ENCODE measurements around the gene IGF1.
A peak's percentile ranks its signal among the peaks of the same experiment; 100 is the strongest.

IGF1 gene

GRCh38 chr12:102487226-102487625 lies 6.9 kb upstream of the IGF1 start:
- no peak for DNase-seq

DNA sequence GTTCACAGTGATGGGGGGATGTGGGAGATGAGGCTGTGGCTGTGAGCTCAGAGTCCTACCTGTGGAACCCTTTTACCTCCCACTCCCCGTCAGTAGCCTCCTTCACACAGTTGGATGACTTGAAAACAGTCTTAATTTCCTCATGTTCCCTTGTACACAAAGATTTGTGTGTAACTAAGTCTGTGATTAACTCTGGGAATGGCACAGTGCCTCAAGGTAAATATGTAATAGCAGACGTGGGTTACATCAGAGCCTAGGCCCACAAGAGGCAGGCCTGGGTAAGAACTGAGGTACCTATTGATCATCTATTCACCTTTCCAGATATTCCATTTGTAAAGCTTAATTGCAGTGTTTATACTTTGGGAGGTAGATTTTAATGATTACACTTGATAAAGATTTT lies 5.8 kb upstream of the IGF1 start:
- no peak for DNase-seq

DNA sequence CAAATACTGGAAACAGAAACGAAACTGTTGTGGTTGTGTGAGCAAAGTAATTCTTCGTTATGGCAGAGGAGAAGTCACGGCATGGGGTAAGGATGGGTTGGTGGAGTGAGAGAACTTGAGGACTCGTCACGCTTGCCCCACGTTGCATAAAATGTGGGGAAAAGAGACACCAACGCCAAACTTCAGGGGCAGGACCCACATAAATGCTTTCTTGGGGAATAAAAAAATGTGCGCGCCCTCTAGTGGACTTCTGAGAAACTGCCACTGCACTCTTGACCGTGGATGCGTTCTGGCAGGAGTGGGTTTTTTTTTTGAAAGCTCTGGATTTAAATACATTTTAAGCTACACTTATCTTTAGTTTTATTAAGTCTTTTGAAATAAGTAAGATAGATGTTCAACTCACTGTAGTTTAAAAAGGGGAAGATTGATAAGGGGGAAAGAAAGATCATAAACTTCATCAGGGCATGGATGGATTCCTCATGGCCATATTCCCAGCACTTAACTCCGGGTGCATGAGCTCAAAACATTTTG lies 4.1 kb upstream of the IGF1 start:
- peak; percentile 22 to 53 for DNase-seq

DNA sequence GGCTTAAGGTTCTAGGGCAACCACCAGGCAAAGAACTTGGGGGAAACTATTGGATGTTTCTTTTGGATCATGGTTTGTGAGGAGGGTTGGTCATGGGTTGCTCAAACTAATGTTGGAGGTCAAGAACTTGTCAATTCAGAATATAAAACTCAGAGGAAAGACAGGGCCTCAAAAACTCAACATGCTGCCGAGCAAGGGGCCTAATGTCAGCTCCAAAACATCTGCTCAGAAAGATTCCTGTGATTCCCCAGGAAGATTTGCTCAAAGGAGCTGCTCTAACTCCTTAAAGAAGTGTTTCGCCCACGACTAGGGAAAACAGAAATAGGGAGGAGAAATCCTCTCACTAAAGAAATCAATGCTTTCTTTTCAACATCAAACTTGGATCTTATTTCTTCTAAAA lies 3.7 kb upstream of the IGF1 start:
- no peak for DNase-seq

DNA sequence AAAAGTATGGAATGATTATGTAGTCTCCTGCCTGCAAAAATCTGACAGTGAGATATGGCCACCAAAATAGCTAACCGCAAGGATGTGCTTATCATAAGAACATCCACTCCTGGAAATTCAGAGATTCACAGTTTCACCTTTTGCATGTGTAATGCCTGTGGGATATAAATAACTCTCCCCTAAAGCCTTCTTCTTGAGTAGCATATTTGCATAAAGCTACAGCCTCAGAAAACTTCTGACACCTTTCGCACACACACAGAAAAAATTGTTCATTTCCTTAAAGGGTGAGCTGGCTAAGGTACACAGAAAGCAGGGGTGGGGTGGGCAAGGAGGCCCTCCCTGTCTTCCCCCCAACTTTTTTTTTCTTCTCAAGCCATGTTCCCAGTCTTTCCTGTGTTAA lies 3.1 kb upstream of the IGF1 start:
- no peak for DNase-seq

GRCh38 chr12:102481705-102482425 lies 1.5 kb upstream of the IGF1 start:
- DNase-seq, result no peak

DNA sequence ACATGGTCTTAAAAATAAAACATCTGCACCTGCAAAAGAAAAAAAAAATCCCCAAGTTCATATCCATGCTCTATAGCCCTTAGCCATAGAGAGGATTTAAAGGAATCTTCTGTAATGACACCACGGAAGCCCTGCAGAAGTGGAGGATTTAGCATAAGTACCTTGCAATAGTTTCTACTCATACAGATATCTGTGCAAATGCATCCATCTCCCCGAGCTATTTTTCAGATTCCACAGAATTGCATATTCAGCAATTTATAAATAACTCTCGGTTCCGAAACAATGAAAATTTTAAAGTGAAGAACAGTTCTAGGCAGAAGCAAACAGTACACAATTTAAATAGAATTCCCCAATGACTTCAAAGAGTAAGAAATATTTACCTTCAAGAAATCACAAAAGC lies 424 bp downstream of the IGF1 start:
- no peak for DNase-seq

- DNase-seq, result no peak
Measured at GRCh38 chr12:102479099-102479885, 1.1 kb downstream of the IGF1 start.

DNA sequence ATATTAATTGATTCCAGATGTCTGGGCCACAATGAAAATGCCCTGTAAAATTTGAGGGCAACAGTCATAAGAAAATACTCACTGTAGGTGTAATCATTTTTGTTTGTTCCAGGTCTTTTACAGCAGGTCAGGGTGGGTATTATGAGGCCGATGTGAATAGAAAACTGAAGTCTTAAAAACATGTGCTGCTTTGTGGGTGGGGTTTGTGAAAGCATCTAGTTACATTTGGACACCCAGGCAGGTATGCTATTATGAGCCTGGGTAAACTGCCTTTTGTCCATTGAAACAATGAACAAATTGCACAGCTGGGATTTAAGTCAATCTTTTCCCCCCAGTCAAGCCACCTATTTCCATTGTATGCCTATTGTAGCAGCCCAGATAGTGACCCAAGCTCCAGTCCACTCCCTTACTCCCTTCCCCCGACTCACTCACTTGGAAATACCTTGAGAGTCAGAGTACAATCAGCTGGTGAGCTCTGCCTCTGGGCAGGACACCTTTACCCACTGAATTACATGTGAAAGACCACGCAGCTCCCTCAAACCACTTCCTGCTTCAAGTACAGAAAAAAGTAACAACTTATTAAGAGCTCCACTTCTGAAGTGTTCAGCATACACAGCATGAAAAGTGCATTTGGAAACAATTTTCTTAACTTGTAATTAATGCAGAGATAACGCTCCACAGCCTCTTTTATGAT lies 1.8 kb downstream of the IGF1 start:
- no peak for DNase-seq

- DNase-seq, result no peak
Measured at GRCh38 chr12:102475355-102475754, 5.0 kb downstream of the IGF1 start.

GRCh38 chr12:102474438-102475064 lies 5.8 kb downstream of the IGF1 start:
- DNase-seq, result no peak

GRCh38 chr12:102472496-102472895 lies 7.9 kb downstream of the IGF1 start:
- DNase-seq, result no peak

GRCh38 chr12:102471556-102471955 lies 8.8 kb downstream of the IGF1 start:
- no peak for DNase-seq

DNA sequence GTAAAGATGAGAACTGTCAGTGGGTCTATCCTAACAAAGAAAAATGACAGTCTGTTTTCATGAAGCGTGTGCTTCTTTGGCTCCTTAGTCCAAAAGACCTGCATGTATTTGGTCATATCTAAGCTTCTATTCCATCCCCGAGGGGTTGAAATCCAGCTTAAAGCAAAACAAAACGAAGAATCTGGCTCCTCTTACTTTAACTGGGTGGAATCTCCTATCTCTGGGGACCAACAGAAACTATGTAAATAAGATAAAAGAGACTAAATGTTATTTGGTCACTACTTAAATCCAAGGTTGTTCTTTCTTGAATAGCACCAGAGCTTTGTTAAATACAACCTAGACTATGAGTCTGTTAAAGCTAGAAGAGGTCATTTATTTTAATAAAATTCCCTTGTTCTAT lies 9.4 kb downstream of the IGF1 start:
- DNase-seq, result no peak

DNA sequence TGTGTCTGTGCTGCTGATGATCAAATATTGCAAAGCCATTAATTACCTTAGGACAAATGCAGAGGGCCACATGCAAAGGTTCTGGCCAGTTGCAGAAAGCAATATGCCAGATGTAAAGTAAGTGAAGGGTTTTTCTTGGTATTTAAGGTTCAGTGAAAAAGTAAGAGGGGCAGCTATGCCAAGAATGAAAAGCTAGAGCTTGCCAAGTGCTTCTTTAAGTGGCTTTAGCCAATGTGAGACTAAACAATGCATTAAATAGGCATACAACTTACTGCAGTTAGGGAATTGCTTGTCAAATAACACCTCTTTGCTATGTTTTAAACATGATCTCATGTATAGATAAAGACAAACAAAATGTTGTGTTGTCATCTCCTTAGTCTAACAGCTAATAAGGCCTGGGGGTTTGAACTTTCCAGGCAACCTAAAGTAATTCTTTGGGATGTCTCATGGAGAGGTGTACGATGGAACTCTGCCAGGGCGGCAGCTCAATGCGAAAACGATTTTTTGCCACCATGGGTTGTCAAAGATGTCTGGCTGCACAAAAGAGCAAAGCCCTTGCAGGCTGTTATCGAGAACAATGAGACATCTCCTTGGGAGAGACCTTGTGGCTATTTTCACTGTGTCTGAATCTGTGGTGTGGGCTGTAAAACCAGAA lies 12.0 kb downstream of the IGF1 start:
- no peak for DNase-seq

- no peak for DNase-seq
Measured at GRCh38 chr12:102465762-102466560, 14.4 kb downstream of the IGF1 start.

DNA sequence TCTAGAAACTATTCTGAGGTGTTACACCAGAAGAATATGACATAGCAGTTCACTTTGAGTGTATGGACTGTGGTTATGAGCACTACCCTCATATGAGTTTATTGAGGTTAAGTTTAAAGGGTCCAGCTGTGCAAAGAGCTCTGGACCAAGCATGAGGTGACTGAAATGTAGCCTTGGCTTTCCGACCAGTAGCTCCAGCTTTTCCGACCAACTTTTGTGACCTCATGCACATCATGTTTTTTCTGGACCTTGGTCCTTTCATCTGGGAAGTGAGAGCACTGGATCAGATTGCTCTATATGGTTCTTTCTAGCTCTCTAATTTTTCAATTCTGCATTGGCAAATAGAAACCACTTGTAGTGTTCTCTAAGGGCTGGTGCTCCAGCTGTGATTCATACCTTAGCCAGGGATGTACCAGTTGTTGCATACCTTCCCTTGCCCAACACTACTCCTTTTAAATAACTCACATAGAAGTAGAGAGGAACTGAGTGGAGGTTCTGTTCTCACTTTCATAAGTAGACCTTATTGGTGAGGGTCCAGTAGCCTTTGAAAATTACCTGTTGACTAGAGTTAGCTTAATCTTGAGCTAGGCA lies 16.6 kb downstream of the IGF1 start:
- no peak for DNase-seq

DNA sequence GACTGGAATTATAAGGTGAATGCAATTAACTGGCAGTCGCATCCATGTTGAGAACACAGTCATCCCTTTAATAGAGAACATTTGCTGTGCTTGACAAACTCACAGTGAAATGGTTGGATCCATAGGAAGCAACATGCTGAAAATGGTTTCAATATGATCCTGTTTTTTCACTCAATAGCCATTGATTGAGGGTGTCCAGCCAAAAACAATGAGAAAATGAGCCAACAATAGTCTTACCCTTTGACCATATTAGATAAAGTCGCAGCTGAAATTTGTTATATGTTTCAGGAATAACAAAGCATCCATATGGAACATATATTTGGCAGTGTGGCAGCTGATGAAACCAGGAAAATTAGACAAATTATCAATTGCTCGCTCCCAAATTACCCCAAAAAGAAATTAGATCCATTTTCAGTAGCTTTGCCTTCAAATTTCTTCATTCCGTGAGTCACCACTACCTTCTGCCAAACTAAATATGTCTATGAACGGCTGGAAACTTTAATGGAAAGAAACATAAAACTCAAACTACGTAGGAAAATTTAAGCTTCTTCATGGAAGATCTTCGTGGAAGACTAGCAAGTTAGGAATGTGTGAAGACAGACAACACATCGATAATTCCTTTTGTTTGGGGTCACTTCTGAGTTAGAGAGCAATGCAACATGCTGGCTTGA lies 17.4 kb downstream of the IGF1 start:
- no peak for DNase-seq

- DNase-seq, result no peak
Measured at GRCh38 chr12:102462386-102462785, 18.0 kb downstream of the IGF1 start.

GRCh38 chr12:102461501-102461900 lies 18.9 kb downstream of the IGF1 start:
- DNase-seq, result no peak

DNA sequence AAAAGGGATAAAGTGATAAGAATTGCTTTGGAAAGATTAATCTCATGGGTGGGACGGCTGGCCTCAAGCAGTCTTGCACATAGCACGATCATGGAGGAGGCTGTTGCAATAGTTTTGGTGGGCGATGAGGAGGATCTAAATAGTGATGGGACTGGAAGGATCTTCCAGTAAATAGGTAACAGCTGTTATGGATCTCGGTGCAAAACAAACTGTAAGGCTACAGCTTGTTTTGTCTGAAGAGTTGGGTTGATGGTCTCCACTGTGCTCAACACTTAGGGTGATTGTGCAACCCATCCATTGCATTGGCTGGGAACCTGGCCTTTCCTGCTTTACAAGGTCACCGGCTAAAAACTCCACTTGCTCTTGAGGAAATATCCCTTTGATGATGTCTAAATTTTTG lies 21.0 kb downstream of the IGF1 start:
- DNase-seq, result no peak

Data from hippocampal formation (tissue), 2 donors.